Sigmoid colon (tissue), 4 donors: Measurements from ENCODE around the gene RABL2B.

Experiments used
- EP300 ChIP-seq, 4 donors: sonication (generic); formaldehyde crosslinking; IDR thresholded peaks; one replicate each; pipeline ENCODE4 v1.6.1; 2017; ENCODE audit warnings: antibody characterized with exemption in 4 of 4
- POLR2A ChIP-seq, 2 donors: fragments of 450-650 bp; IDR thresholded peaks; one replicate each; pipeline ENCODE4 v1.6.1; 2016; ENCODE audit warnings: antibody characterized with exemption in 2 of 2, mild to moderate bottlenecking in 2 of 2, moderate library complexity in 2 of 2
- POLR2AphosphoS5 ChIP-seq, 4 donors: sonication (generic); formaldehyde crosslinking; IDR thresholded peaks; one replicate each; pipeline ENCODE4 v1.6.1; 2017; ENCODE audit warnings: antibody characterized with exemption in 4 of 4
- TF ChIP-seq, protein P1 (sequence below), 4 experiments: fragments of 450-650 bp in 3 of 4; fragments of 200-600 bp in 1 of 4; IDR thresholded peaks; one replicate each; pipeline ENCODE4 v1.5.1; 2016 to 2019; ENCODE audit warnings: antibody characterized with exemption in 4 of 4, mild to moderate bottlenecking in 3 of 4, moderate library complexity in 2 of 4

DNA sequence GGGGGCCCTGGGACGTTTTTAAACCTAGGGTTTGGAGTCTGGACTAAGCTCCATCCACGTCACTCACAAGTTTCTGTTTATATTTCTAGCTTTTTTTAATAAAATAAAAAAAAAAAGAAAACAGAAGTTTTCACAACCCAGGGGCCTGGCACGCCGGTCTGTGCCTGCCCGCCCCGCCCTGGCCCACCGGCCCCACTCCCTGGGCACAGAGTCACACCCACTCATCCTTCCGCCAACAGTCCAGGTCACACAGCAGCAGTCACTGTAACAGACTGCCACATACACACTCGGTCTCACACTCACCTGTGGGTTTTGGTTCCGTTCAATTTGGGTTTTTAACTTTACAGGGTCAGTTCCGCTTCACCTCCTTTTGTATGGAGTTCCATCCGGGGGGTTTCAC, 50.8 kb downstream of the RABL2B start:
- TF ChIP-seq, protein P1, sequence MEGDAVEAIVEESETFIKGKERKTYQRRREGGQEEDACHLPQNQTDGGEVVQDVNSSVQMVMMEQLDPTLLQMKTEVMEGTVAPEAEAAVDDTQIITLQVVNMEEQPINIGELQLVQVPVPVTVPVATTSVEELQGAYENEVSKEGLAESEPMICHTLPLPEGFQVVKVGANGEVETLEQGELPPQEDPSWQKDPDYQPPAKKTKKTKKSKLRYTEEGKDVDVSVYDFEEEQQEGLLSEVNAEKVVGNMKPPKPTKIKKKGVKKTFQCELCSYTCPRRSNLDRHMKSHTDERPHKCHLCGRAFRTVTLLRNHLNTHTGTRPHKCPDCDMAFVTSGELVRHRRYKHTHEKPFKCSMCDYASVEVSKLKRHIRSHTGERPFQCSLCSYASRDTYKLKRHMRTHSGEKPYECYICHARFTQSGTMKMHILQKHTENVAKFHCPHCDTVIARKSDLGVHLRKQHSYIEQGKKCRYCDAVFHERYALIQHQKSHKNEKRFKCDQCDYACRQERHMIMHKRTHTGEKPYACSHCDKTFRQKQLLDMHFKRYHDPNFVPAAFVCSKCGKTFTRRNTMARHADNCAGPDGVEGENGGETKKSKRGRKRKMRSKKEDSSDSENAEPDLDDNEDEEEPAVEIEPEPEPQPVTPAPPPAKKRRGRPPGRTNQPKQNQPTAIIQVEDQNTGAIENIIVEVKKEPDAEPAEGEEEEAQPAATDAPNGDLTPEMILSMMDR (IDR thresholded peaks at IDR 0.05) = no peak
- TF ChIP-seq POLR2A (IDR thresholded peaks at IDR 0.05) (no peak), POLR2AphosphoS5 (IDR thresholded peaks at IDR 0.05) (no peak), EP300 (IDR thresholded peaks at IDR 0.05) (no peak)
